IMR-90 (cell line): ENCODE data around the gene SGCE. TPM values are rescaled to one million over a fixed set of nuclear protein-coding genes. Genes with fewer than 3 reads are reported as not detected.

Source experiments
- ATAC-seq: fragments of 200-7000 bp; cut with Tn5 transposase; 2 replicates; pipeline ENCODE4 v1.9.1; 2020; ENCODE audit warnings: low read depth, mild to moderate bottlenecking, moderate library complexity
- BruUV-seq: library from RNA; stranded (reverse); fragments of 400-500 nt; replicated peaks from 2 replicates; lab custom pipeline; 2021; lab: Mats Ljungman, UMichigan
- CTCF ChIA-PET: fragments of 300-600 bp; formaldehyde crosslinking; extraction: SDS; loops from one replicate; lab custom pipeline; 2021; ENCODE audit warnings: antibody characterized with exemption; lab: Yijun Ruan, JAX
- POLR2A ChIA-PET: fragments of 300-600 bp; sonication (Branson Sonifier 250); formaldehyde crosslinking; loops from one replicate; lab custom pipeline; 2022; ENCODE audit warnings: antibody characterized with exemption; ENCODE audit not compliant: unreplicated experiment; lab: Charles Lee
- DNase-seq: peaks from one replicate; pipeline ENCODE4 v3.0.0; 2013
- H2AFZ ChIP-seq: replicated peaks from 2 replicates; pipeline ENCODE3; 2013; ENCODE audit warnings: low read length, mild to moderate bottlenecking; ENCODE audit not compliant: poor library complexity
- H2AK5ac ChIP-seq: 2 replicates; pipeline ENCODE4 v1.6.1; 2013; ENCODE audit warnings: low read depth, low read length, inconsistent platforms
- H2AK9ac ChIP-seq: replicated peaks from 2 replicates; pipeline ENCODE3; 2013; ENCODE audit warnings: mild to moderate bottlenecking, low read depth, low read length, moderate library complexity; ENCODE audit not compliant: poor library complexity
- H2BK120ac ChIP-seq: 2 replicates; pipeline ENCODE4 v1.6.1; 2013; ENCODE audit warnings: low read depth, low read length, inconsistent platforms
- H2BK15ac ChIP-seq: 3 replicates; pipeline ENCODE4 v1.6.1; 2013; ENCODE audit warnings: low read depth, low read length, inconsistent platforms
- H2BK20ac ChIP-seq: 2 replicates; pipeline ENCODE4 v1.6.1; 2013; ENCODE audit warnings: low read depth, mild to moderate bottlenecking, inconsistent platforms, low read length, moderate library complexity
- H2BK5ac ChIP-seq: 2 replicates; pipeline ENCODE4 v1.6.1; 2013; ENCODE audit warnings: mild to moderate bottlenecking, low read depth, low read length, inconsistent platforms; ENCODE audit not compliant: poor library complexity, severe bottlenecking
- H3K14ac ChIP-seq: replicated peaks from 2 replicates; pipeline ENCODE4 v1.6.1; 2013; ENCODE audit warnings: low read depth, low read length, inconsistent platforms
- H3K18ac ChIP-seq: 2 replicates; pipeline ENCODE4 v1.6.1; 2013; ENCODE audit warnings: low read depth, low read length, control low read depth
- H3K23ac ChIP-seq: 2 replicates; pipeline ENCODE4 v1.6.1; 2013; ENCODE audit warnings: low read depth, low read length, inconsistent platforms
- H3K27ac ChIP-seq: 2 replicates; pipeline ENCODE4 v1.5.1; 2013; ENCODE audit warnings: mild to moderate bottlenecking, control low read depth, low read length; ENCODE audit not compliant: insufficient read depth
- H3K27me3 ChIP-seq: 2 replicates; pipeline ENCODE4 v1.6.1; 2013; ENCODE audit warnings: low read length; ENCODE audit not compliant: control insufficient read depth, insufficient read depth
- H3K36me3 ChIP-seq: 2 replicates; pipeline ENCODE4 v1.6.1; 2013; ENCODE audit warnings: low read length, mixed read lengths; ENCODE audit not compliant: control insufficient read depth, insufficient read depth
- H3K4ac ChIP-seq: 2 replicates; pipeline ENCODE4 v1.6.1; 2013; ENCODE audit warnings: low read depth, low read length, inconsistent platforms
- H3K4me1 ChIP-seq: 2 replicates; pipeline ENCODE4 v1.6.1; 2013; ENCODE audit warnings: low read length, mixed read lengths; ENCODE audit not compliant: control insufficient read depth, insufficient read depth
- H3K4me2 ChIP-seq: 2 replicates; pipeline ENCODE4 v1.6.1; 2013; ENCODE audit warnings: low read depth, mild to moderate bottlenecking, control low read depth, low read length, moderate library complexity
- H3K4me3 ChIP-seq: 2 replicates; pipeline ENCODE4 v1.5.1; 2013; ENCODE audit warnings: low read depth, mild to moderate bottlenecking, control low read depth, low read length, moderate library complexity; ENCODE audit not compliant: insufficient read depth
- H3K56ac ChIP-seq: 2 replicates; pipeline ENCODE4 v1.6.1; 2013; ENCODE audit warnings: low read length, inconsistent platforms; ENCODE audit not compliant: insufficient read depth; ENCODE audit errors: extremely low read depth
- H3K79me1 ChIP-seq, 2 experiments: 2 replicates each; pipeline ENCODE4 v1.6.1; 2013; ENCODE audit warnings: low read length in 2 of 2, inconsistent platforms in 1 of 2, low read depth in 1 of 2
- H3K9ac ChIP-seq: 2 replicates; pipeline ENCODE4 v1.6.1; 2013; ENCODE audit warnings: low read depth, low read length, control low read depth
- H3K9me1 ChIP-seq: 2 replicates; pipeline ENCODE4 v1.6.1; 2013; ENCODE audit warnings: low read length, inconsistent platforms; ENCODE audit not compliant: insufficient read depth
- H3K9me3 ChIP-seq: 2 replicates; pipeline ENCODE4 v1.6.1; 2013; ENCODE audit warnings: low read length; ENCODE audit not compliant: control insufficient read depth, insufficient read depth
- H4K20me1 ChIP-seq: 2 replicates; pipeline ENCODE4 v1.6.1; 2013; ENCODE audit warnings: low read length, inconsistent platforms; ENCODE audit not compliant: insufficient read depth
- H4K5ac ChIP-seq: 2 replicates; pipeline ENCODE4 v1.6.1; 2013; ENCODE audit warnings: mild to moderate bottlenecking, low read depth, low read length, control low read depth
- H4K8ac ChIP-seq, 2 experiments: 2 replicates each; pipeline ENCODE4 v1.6.1; 2013; ENCODE audit warnings: low read depth in 2 of 2, low read length in 2 of 2, control low read depth in 1 of 2, inconsistent platforms in 1 of 2
- H4K91ac ChIP-seq: 2 replicates; pipeline ENCODE4 v1.6.1; 2013; ENCODE audit warnings: low read depth, low read length, inconsistent platforms; ENCODE audit not compliant: insufficient read depth
- BHLHE40 ChIP-seq: fragments of 150-350 bp; IDR thresholded peaks from 2 replicates; pipeline ENCODE4 v1.6.1; 2016; ENCODE audit warnings: mild to moderate bottlenecking, low read depth, low read length
- CEBPB ChIP-seq: IDR thresholded peaks from 2 replicates; pipeline ENCODE4 v1.6.1; 2012; ENCODE audit warnings: low read depth, low read length, improper control_type of control experiment
- CHD1 ChIP-seq: IDR thresholded peaks from 2 replicates; pipeline ENCODE4 v1.6.1; 2012; ENCODE audit warnings: low read depth, low read length, improper control_type of control experiment
- ELK1 ChIP-seq: fragments of 150-350 bp; IDR thresholded peaks from 2 replicates; pipeline ENCODE4 v1.6.1; 2016; ENCODE audit warnings: low read depth, mild to moderate bottlenecking, low read length, moderate library complexity, borderline replicate concordance
- FOS ChIP-seq: fragments of 150-350 bp; IDR thresholded peaks from 2 replicates; pipeline ENCODE4 v1.6.1; 2016; ENCODE audit warnings: low read depth, low read length
- MAFK ChIP-seq: IDR thresholded peaks from 2 replicates; pipeline ENCODE4 v1.6.1; 2012; ENCODE audit warnings: low read depth, low read length, improper control_type of control experiment
- MAZ ChIP-seq: IDR thresholded peaks from 2 replicates; pipeline ENCODE4 v1.6.1; 2012; ENCODE audit warnings: low read depth, mild to moderate bottlenecking, low read length, improper control_type of control experiment, moderate library complexity, borderline replicate concordance
- MXI1 ChIP-seq: IDR thresholded peaks from 2 replicates; pipeline ENCODE4 v1.6.1; 2012; ENCODE audit warnings: low read depth, mild to moderate bottlenecking, low read length, moderate library complexity, borderline replicate concordance
- NFE2L2 ChIP-seq: fragments of 150-350 bp; IDR thresholded peaks from 2 replicates; pipeline ENCODE4 v1.6.1; 2016; ENCODE audit warnings: low read depth, mild to moderate bottlenecking, low read length
- POLR2A ChIP-seq: IDR thresholded peaks from 2 replicates; pipeline ENCODE4 v1.6.1; 2012; ENCODE audit warnings: mild to moderate bottlenecking, low read depth, low read length
- RAD21 ChIP-seq: IDR thresholded peaks from 2 replicates; pipeline ENCODE4 v1.6.1; 2012; ENCODE audit warnings: low read length, improper control_type of control experiment
- RCOR1 ChIP-seq: IDR thresholded peaks from 2 replicates; pipeline ENCODE4 v1.6.1; 2012; ENCODE audit warnings: mild to moderate bottlenecking, low read length, improper control_type of control experiment; ENCODE audit not compliant: insufficient replicate concordance
- RFX5 ChIP-seq: IDR thresholded peaks from 2 replicates; pipeline ENCODE4 v1.8.0; 2012; ENCODE audit warnings: low read depth, mild to moderate bottlenecking, low read length, moderate library complexity
- SMC3 ChIP-seq: fragments of 150-350 bp; IDR thresholded peaks from 2 replicates; pipeline ENCODE4 v1.6.1; 2016; ENCODE audit warnings: low read depth, mild to moderate bottlenecking, antibody characterized with exemption, low read length, moderate library complexity
- WGBS, 2 experiments: methylation state at CpG; one replicate each; pipeline versions ENCODE4 v1.1.5 to v1.1.7; 2013; ENCODE audit warnings: missing lambda C conversion rate in 2 of 2; ENCODE audit not compliant: insufficient read length in 1 of 2; ENCODE audit errors: extremely low coverage in 2 of 2; 5-methylcytosine and 5-hydroxymethylcytosine counted together
- dilution Hi-C: fragments of 300-500 bp; cut with HindIII; formaldehyde crosslinking; loops from one replicate; pipeline ENCODE4 v1.14.3; 2018; ENCODE audit warnings: low sequenced_read_pairs; ENCODE audit not compliant: unreplicated experiment
- in situ Hi-C: fragments of 300-500 bp; cut with MboI; formaldehyde crosslinking; loops from 3 replicates; pipeline ENCODE4 v1.14.3; 2019; ENCODE audit warnings: low sequenced_read_pairs, inconsistent platforms, mixed read lengths
- intact Hi-C: fragments of 100-400 bp; cut with micrococcal nuclease; formaldehyde crosslinking; loops from 2 replicates; pipeline ENCODE4 v1.10.0; 2022
- polyA plus RNA-seq, 3 experiments: library from polyadenylated mRNA; depleted of rRNA; stranded (reverse); fragments of >200 nt; gene quantifications; 2 replicates each; pipeline ENCODE4 v1.2.3, GENCODE V29; 2012; ENCODE audit warnings: low replicate concordance in 1 of 3
- total RNA-seq: library from RNA; depleted of rRNA; stranded (reverse); fragments of >200 nt; gene quantifications from 2 replicates; pipeline ENCODE4 v1.2.3, GENCODE V29; 2012
- TF ChIP-seq, protein P1 (sequence below): fragments of 150-350 bp; IDR thresholded peaks from 2 replicates; pipeline ENCODE4 v1.6.1; 2017; ENCODE audit warnings: mild to moderate bottlenecking, antibody characterized with exemption, low read length, low read depth
- TF ChIP-seq, protein P2 (sequence below): conservative IDR thresholded peaks from 2 replicates; pipeline ENCODE4 v1.5.1; 2012; ENCODE audit warnings: mild to moderate bottlenecking, low read depth, low read length, improper control_type of control experiment

The SGCE gene
- total and polyA plus RNA-seq, 2 of the 4 experiments (the other 2 are of a cell fraction) = 39.4 to 40.5 TPM

- in situ Hi-C loops (no loop called here), dilution Hi-C loops (no loop called here), intact Hi-C loops (no loop called here)
- no peak overlapping the region for H3K56ac ChIP-seq
- no peaks in the 10 kb centered on the region for H4K20me1 ChIP-seq
- no peak overlapping the region for H2AK5ac ChIP-seq
- H3K18ac ChIP-seq = no peak overlapping the region
- H3K4me1 ChIP-seq = peaks cover 3% of the 10 kb centered on the region; the same call in 1 of the 2 replicates
- H3K4me2 ChIP-seq = no peak overlapping the region
- H2AK9ac ChIP-seq = no peak overlapping the region
- H3K27me3 ChIP-seq = no peaks in the 10 kb centered on the region
- no peak overlapping the region for H4K8ac ChIP-seq
- H3K9me3 ChIP-seq = no peaks in the 10 kb centered on the region
- H3K4ac ChIP-seq = no peak overlapping the region
- H3K9me1 ChIP-seq = peaks cover 10% of the 10 kb centered on the region; the same call in 1 of the 2 replicates
- BruUV-seq = no TSS peak
- H3K79me1 ChIP-seq = 0 out of 4 replicates have a peak, but pooled peaks cover 0 to 5% of the 10 kb centered on the region in 2 experiments
- H2AFZ ChIP-seq = no peak overlapping the region
- no peak overlapping the region for H4K91ac ChIP-seq
- no peak overlapping the region for H3K14ac ChIP-seq
- H3K4me3 ChIP-seq = no peak overlapping the region
- TF ChIP-seq POLR2A (no peak), CHD1 (no peak), CEBPB (no peak), NFE2L2 (no peak), MXI1 (no peak), FOS (no peak), RCOR1 (no peak), MAZ (no peak), RFX5 (no peak), RAD21 (no peak), MAFK (no peak), SMC3 (no peak), BHLHE40 (no peak), ELK1 (no peak)
- TF ChIP-seq, protein P1, sequence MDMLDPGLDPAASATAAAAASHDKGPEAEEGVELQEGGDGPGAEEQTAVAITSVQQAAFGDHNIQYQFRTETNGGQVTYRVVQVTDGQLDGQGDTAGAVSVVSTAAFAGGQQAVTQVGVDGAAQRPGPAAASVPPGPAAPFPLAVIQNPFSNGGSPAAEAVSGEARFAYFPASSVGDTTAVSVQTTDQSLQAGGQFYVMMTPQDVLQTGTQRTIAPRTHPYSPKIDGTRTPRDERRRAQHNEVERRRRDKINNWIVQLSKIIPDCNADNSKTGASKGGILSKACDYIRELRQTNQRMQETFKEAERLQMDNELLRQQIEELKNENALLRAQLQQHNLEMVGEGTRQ = no peak
- TF ChIP-seq, protein P2, sequence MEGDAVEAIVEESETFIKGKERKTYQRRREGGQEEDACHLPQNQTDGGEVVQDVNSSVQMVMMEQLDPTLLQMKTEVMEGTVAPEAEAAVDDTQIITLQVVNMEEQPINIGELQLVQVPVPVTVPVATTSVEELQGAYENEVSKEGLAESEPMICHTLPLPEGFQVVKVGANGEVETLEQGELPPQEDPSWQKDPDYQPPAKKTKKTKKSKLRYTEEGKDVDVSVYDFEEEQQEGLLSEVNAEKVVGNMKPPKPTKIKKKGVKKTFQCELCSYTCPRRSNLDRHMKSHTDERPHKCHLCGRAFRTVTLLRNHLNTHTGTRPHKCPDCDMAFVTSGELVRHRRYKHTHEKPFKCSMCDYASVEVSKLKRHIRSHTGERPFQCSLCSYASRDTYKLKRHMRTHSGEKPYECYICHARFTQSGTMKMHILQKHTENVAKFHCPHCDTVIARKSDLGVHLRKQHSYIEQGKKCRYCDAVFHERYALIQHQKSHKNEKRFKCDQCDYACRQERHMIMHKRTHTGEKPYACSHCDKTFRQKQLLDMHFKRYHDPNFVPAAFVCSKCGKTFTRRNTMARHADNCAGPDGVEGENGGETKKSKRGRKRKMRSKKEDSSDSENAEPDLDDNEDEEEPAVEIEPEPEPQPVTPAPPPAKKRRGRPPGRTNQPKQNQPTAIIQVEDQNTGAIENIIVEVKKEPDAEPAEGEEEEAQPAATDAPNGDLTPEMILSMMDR = no peak
- peaks cover 7% of the 10 kb centered on the region; the same call in 1 of the 2 replicates for H3K36me3 ChIP-seq
- no peak overlapping the region for H3K9ac ChIP-seq
- no peak overlapping the region for H2BK15ac ChIP-seq
- ChIA-PET POLR2A (no interaction called here), CTCF (interaction anchor here (0.6 to 0.7 kb wide), 2 partner anchors 169 to 1143 kb away, joined by 3 read pairs; no protein-coding TSS in a partner anchor)
- H2BK120ac ChIP-seq = no peak overlapping the region
- H3K23ac ChIP-seq = no peak overlapping the region
- H3K27ac ChIP-seq = no peak overlapping the region
- DNase-seq (no peak), ATAC-seq (no peak)
- no peak overlapping the region for H4K5ac ChIP-seq
- no peak overlapping the region for H2BK20ac ChIP-seq
- no CpG with 5 or more reads among the region's 1 CpG for WGBS, 2 experiments
- no peak overlapping the region for H2BK5ac ChIP-seq
Measured at GRCh38 chr7:94618126-94618525, 37.8 kb downstream of the SGCE start.
